GM12892 (cell line): ENCODE measurements around the gene SIGLEC7.

Experiments used
- POLR2A ChIP-seq: IDR thresholded peaks from 2 replicates; pipeline ENCODE4 v1.6.1; 2011; ENCODE audit warnings: low read depth, low read length, control low read depth
- POLR2AphosphoS5 ChIP-seq: IDR thresholded peaks from 2 replicates; pipeline ENCODE4 v1.6.1; 2011; ENCODE audit warnings: low read depth, low read length, control low read depth
- TAF1 ChIP-seq: IDR thresholded peaks from 2 replicates; pipeline ENCODE4 v1.6.1; 2011; ENCODE audit warnings: low read depth, mild to moderate bottlenecking, control low read depth, low read length, borderline replicate concordance

GRCh38 chr19:51187395-51188226, 45.5 kb downstream of the SIGLEC7 start:
- TF ChIP-seq POLR2AphosphoS5: no peak
- no peak for TF ChIP-seq POLR2A
- TF ChIP-seq TAF1: no peak
